ENCODE results near the gene SNX5. TPM values are rescaled to one million over a fixed set of nuclear protein-coding genes. Genes with fewer than 3 reads are reported as not detected.
A peak's percentile ranks its signal among the peaks of the same experiment; 100 is the strongest.

Gene SNX5
- total RNA-seq, 5 donors from 2014 or later (not counting 1 experiment from before 2014, with no cell fraction given) = 53.6 to 68.9 (median 56.7) TPM

GRCh38 chr20:17898548-17898994 is 70.0 kb downstream of the SNX5 start:
- Histone ChIP-seq H3K4me1 (ENCODE audit: control insufficient read depth in 1 of 2, extremely low read depth in 1 of 2, insufficient read depth in 2 of 2, low read length in 2 of 2) (peaks cover 3 to 4% of the 10 kb centered on the region in 2 experiments), H3K36me3 (ENCODE audit: control insufficient read depth in 2 of 2, extremely low read depth in 1 of 2, insufficient read depth in 1 of 2, low read length in 1 of 2) (no peaks in the 10 kb centered on the region), H3K27ac (ENCODE audit: low read length) (no peak overlapping the region), H3K9me3 (no peaks in the 10 kb centered on the region), H3K27me3 (replicated peaks in 1 of 2; ENCODE audit: control insufficient read depth in 2 of 2, extremely low read depth in 1 of 2, insufficient read depth in 2 of 2, low read length in 1 of 2) (peaks cover 0 to 20% of the 10 kb centered on the region in 2 experiments), H3K4me3 (ENCODE audit: control insufficient read depth in 1 of 2, extremely low read depth in 1 of 2, low read length in 1 of 2) (no peak overlapping the region)
- no peak overlapping the region for H3K27ac Mint-ChIP-seq
- no peak overlapping the region for H3K4me3 Mint-ChIP-seq
- ChIA-PET CTCF (interaction anchor here (0.8 to 2.2 kb wide), 6 partner anchors 11 to 394 kb away, joined by 4 to 14 read pairs (median 6); no protein-coding TSS in a partner anchor), POLR2A (no interaction called here)
- no peaks in the 10 kb centered on the region for H3K9me3 Mint-ChIP-seq
- H3K36me3 Mint-ChIP-seq = no peaks in the 10 kb centered on the region
- peaks cover 10 to 16% (median 11%) of the 10 kb centered on the region in 3 donors for H3K4me1 Mint-ChIP-seq
- peaks cover 28 to 30% of the 10 kb centered on the region in 2 donors for H3K27me3 Mint-ChIP-seq
- DNase-seq = peak in 34 of 35 experiments; percentile 24 to 80 (median 54)
- ATAC-seq (replicated peaks in 1 of 4) = peak; percentile 53 to 77 (median 62)
- 75% methylated on average over 4 of the region's 7 CpGs for WGBS (ENCODE audit: insufficient coverage)

DNA sequence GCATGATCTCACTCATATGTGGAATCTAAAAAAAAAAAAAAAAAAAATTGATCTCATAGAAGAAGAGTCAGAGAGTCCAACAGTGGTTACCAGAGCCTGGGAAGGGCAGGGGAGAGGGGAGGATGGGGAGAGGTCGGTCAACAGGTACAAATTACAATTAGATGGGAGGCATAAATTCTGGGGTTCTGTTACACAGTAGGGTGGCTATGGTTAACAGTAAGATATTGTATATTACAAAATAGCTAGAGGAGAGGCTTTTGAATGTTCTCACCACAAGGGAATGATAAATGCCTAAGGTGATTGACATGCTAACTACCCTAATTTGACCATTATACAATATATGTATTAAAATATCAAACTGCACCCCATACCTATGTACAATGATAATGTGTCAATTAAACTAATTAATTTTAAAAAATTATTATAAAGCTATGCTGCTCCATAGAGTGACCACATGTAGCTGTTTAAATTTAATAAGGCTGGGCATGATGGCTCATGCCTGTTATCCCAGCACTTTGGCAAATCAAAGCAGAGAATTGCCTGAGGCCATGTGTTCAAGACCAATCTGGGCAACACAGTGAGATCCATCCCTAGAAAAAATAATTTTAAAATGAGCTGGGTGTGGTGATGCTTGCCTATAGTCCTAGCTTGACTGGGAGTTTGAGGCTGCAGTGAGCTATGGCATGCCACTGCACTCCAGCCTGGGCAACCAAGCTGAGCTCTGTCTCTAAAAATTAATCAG is 70.9 kb downstream of the SNX5 start:
- Mint-ChIP-seq H3K36me3 (no peaks in the 10 kb centered on the region), H3K27ac (no peak overlapping the region), H3K4me1 (peaks cover 10 to 11% (median 11%) of the 10 kb centered on the region in 3 donors), H3K4me3 (no peak overlapping the region), H3K9me3 (no peaks in the 10 kb centered on the region), H3K27me3 (peaks cover 24 to 30% of the 10 kb centered on the region in 2 donors)
- H3K9me3 ChIP-seq = no peaks in the 10 kb centered on the region
- whole genome bisulfite sequencing (ENCODE audit: insufficient coverage) = no CpG with 5 or more reads among the region's 1 CpG
- H3K36me3 ChIP-seq (ENCODE audit: control insufficient read depth in 2 of 2, extremely low read depth in 1 of 2, insufficient read depth in 1 of 2, low read length in 1 of 2) = no peaks in the 10 kb centered on the region
- ChIA-PET POLR2A (no interaction called here), CTCF (interaction anchor here (0.6 to 2.2 kb wide), 10 partner anchors 10 to 393 kb away, joined by 3 to 14 read pairs (median 6); partner anchors contain the start of gene RRBP1 (in 1 of the 2))
- DNase-seq (no peak), ATAC-seq (replicated peaks in 1 of 4) (no peak)
- H3K27ac ChIP-seq (ENCODE audit: low read length) = no peak overlapping the region
- peaks cover 0 to 20% of the 10 kb centered on the region in 2 experiments for H3K27me3 ChIP-seq (replicated peaks in 1 of 2; ENCODE audit: control insufficient read depth in 2 of 2, extremely low read depth in 1 of 2, insufficient read depth in 2 of 2, low read length in 1 of 2)
- H3K4me3 ChIP-seq (ENCODE audit: control insufficient read depth in 1 of 2, extremely low read depth in 1 of 2, low read length in 1 of 2) = no peak overlapping the region
- peaks cover 3 to 4% of the 10 kb centered on the region in 2 experiments for H3K4me1 ChIP-seq (ENCODE audit: control insufficient read depth in 1 of 2, extremely low read depth in 1 of 2, insufficient read depth in 2 of 2, low read length in 2 of 2)

DNA sequence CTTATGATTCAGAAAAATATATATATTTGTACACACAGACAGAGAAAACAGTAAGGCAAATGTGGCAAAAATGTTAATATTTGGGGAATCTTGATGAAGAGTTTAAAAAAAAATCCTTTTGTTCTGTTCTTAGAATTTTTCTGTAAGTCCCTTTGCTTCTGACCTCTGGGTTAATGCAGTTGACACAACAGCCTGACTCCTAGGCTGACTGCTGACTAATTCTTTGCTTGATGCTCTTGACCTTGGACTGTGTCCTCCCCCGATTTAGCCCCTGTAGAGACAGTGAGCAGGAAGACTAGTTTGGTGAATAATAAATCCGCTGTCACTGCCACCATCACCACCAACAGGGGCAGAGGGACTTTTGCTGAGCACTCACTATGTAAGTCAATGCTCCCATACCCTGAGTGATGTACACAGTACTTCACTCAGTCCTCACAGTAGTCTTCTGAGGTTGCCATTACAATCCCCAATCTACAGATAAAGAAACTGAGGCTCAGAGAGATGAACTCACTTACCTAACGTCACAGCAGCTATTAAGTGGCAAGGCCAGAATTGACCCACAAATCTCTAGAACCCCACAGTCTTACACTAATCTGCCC is 71.7 kb downstream of the SNX5 start:
- no peaks in the 10 kb centered on the region for H3K36me3 ChIP-seq (ENCODE audit: control insufficient read depth in 2 of 2, extremely low read depth in 1 of 2, insufficient read depth in 1 of 2, low read length in 1 of 2)
- Mint-ChIP-seq H3K9me3 (no peaks in the 10 kb centered on the region), H3K4me1 (peaks cover 10 to 11% (median 11%) of the 10 kb centered on the region in 3 donors), H3K27ac (no peak overlapping the region), H3K27me3 (peaks cover 24 to 30% of the 10 kb centered on the region in 2 donors), H3K4me3 (no peak overlapping the region), H3K36me3 (no peaks in the 10 kb centered on the region)
- H3K4me3 ChIP-seq (ENCODE audit: control insufficient read depth in 1 of 2, extremely low read depth in 1 of 2, low read length in 1 of 2) = no peak overlapping the region
- ChIA-PET CTCF (interaction anchor here in 1 of 2 donors (0.7 to 2.2 kb wide), 3 partner anchors 11 to 391 kb away, joined by 3 to 14 read pairs (median 9); partner anchors contain the start of gene RRBP1), POLR2A (no interaction called here)
- whole genome bisulfite sequencing (ENCODE audit: insufficient coverage) = 60% methylated on average over 2 of the region's 3 CpGs
- H3K27ac ChIP-seq (ENCODE audit: low read length) = no peak overlapping the region
- H3K9me3 ChIP-seq = no peaks in the 10 kb centered on the region
- peaks cover 0 to 20% of the 10 kb centered on the region in 2 experiments for H3K27me3 ChIP-seq (replicated peaks in 1 of 2; ENCODE audit: control insufficient read depth in 2 of 2, extremely low read depth in 1 of 2, insufficient read depth in 2 of 2, low read length in 1 of 2)
- peaks cover 3 to 4% of the 10 kb centered on the region in 2 experiments for H3K4me1 ChIP-seq (ENCODE audit: control insufficient read depth in 1 of 2, extremely low read depth in 1 of 2, insufficient read depth in 2 of 2, low read length in 2 of 2)
- DNase-seq (no peak), ATAC-seq (replicated peaks in 1 of 4) (no peak)

GRCh38 chr20:17896193-17896723 is 72.3 kb downstream of the SNX5 start:
- Histone ChIP-seq H3K36me3 (ENCODE audit: control insufficient read depth in 2 of 2, extremely low read depth in 1 of 2, insufficient read depth in 1 of 2, low read length in 1 of 2) (no peaks in the 10 kb centered on the region), H3K27ac (ENCODE audit: low read length) (no peak overlapping the region), H3K4me1 (ENCODE audit: control insufficient read depth in 1 of 2, extremely low read depth in 1 of 2, insufficient read depth in 2 of 2, low read length in 2 of 2) (peaks cover 3 to 4% of the 10 kb centered on the region in 2 experiments), H3K27me3 (replicated peaks in 1 of 2; ENCODE audit: control insufficient read depth in 2 of 2, extremely low read depth in 1 of 2, insufficient read depth in 2 of 2, low read length in 1 of 2) (peaks cover 0 to 20% of the 10 kb centered on the region in 2 experiments), H3K4me3 (ENCODE audit: control insufficient read depth in 1 of 2, extremely low read depth in 1 of 2, low read length in 1 of 2) (no peak overlapping the region), H3K9me3 (no peaks in the 10 kb centered on the region)
- Mint-ChIP-seq H3K27me3 (peaks cover 24 to 32% of the 10 kb centered on the region in 2 donors), H3K4me3 (peak overlapping the region in 1 of 3 donors; percentile 68), H3K27ac (peak overlapping the region in 1 of 2 donors; percentile 65), H3K9me3 (no peaks in the 10 kb centered on the region), H3K36me3 (no peaks in the 10 kb centered on the region), H3K4me1 (peaks cover 10 to 11% (median 11%) of the 10 kb centered on the region in 3 donors)
- ChIA-PET CTCF (interaction anchor here (0.6 to 2.2 kb wide), 3 partner anchors 10 to 391 kb away, joined by 3 to 14 read pairs (median 5); no protein-coding TSS in a partner anchor), POLR2A (no interaction called here)
- DNase-seq = no peak
- 37% methylated on average over 7 of the region's 9 CpGs for WGBS (ENCODE audit: insufficient coverage)
- no peak for ATAC-seq (replicated peaks in 1 of 4)

- peak overlapping the region in 1 of 2 donors; percentile 44 for H3K4me3 ChIP-seq (ENCODE audit: control insufficient read depth in 1 of 2, extremely low read depth in 1 of 2, low read length in 1 of 2)
- H3K27me3 ChIP-seq (replicated peaks in 1 of 2; ENCODE audit: control insufficient read depth in 2 of 2, extremely low read depth in 1 of 2, insufficient read depth in 2 of 2, low read length in 1 of 2) = peaks cover 0 to 20% of the 10 kb centered on the region in 2 experiments
- peaks cover 3 to 4% of the 10 kb centered on the region in 2 experiments for H3K4me1 ChIP-seq (ENCODE audit: control insufficient read depth in 1 of 2, extremely low read depth in 1 of 2, insufficient read depth in 2 of 2, low read length in 2 of 2)
- no peaks in the 10 kb centered on the region for H3K36me3 Mint-ChIP-seq
- ATAC-seq (replicated peaks in 1 of 4) = peak in 3 of 4 experiments; percentile 38 to 69 (median 50)
- no peaks in the 10 kb centered on the region for H3K9me3 Mint-ChIP-seq
- H3K27me3 Mint-ChIP-seq = peaks cover 21 to 31% of the 10 kb centered on the region in 2 donors
- H3K9me3 ChIP-seq = no peaks in the 10 kb centered on the region
- ChIA-PET CTCF (interaction anchor here in 1 of 2 donors (0.6 kb wide), 1 partner anchor 87 kb away, joined by 5 read pairs; no protein-coding TSS in a partner anchor), POLR2A (interaction anchor here in 1 of 2 donors (0.6 kb wide), 1 partner anchor 40 kb away, joined by 3 read pairs; no protein-coding TSS in a partner anchor)
- no peaks in the 10 kb centered on the region for H3K36me3 ChIP-seq (ENCODE audit: control insufficient read depth in 2 of 2, extremely low read depth in 1 of 2, insufficient read depth in 1 of 2, low read length in 1 of 2)
- peak overlapping the region in 1 of 2 donors; percentile 65 for H3K27ac Mint-ChIP-seq
- H3K27ac ChIP-seq (ENCODE audit: low read length) = no peak overlapping the region
- WGBS (ENCODE audit: insufficient coverage) = 38% methylated on average over 5 of the region's 17 CpGs
- peaks cover 10 to 11% (median 11%) of the 10 kb centered on the region in 3 donors for H3K4me1 Mint-ChIP-seq
- H3K4me3 Mint-ChIP-seq = peak overlapping the region; percentile 36 to 68 (median 63)
- DNase-seq = peak in 18 of 35 experiments; percentile 3 to 41 (median 12)
Measured at GRCh38 chr20:17895641-17896171, 72.9 kb downstream of the SNX5 start.
